Activated naive CD4-positive, alpha-beta T cell treated with anti-CD3 and anti-CD28 coated beads, Interleukin-2, amount 50 U/mL, for 72 hours (primary cell): Measurements from ENCODE around the gene TCTN1. TPM values are rescaled to one million over a fixed set of nuclear protein-coding genes. Genes with fewer than 3 reads are reported as not detected.

Source experiments
- ATAC-seq, 2 donors: fragments of 150-1000 bp; cut with Tn5 transposase; 2 replicates each; pipeline ENCODE4 v1.10.0; 2021; ENCODE audit warnings: mild to moderate bottlenecking in 2 of 2, moderate library complexity in 2 of 2
- DNase-seq, 2 donors: peaks; one replicate each; pipeline ENCODE4 v3.0.0; 2021 to 2022; ENCODE audit warnings: low spot score in 2 of 2
- H3K27ac Mint-ChIP-seq, 2 donors: one replicate each; pipeline ENCODE4 v1.8.0; 2022; ENCODE audit warnings: mild to moderate bottlenecking in 2 of 2, mixed read lengths in 2 of 2
- H3K36me3 Mint-ChIP-seq, 2 donors: one replicate each; pipeline ENCODE4 v1.8.0; 2022; ENCODE audit warnings: mixed read lengths in 2 of 2
- H3K9me3 Mint-ChIP-seq, 2 donors: one replicate each; pipeline ENCODE4 v1.8.0; 2022; ENCODE audit warnings: mixed read lengths in 2 of 2
- total RNA-seq, 2 donors: library from RNA; stranded (reverse); gene quantifications; one replicate each; pipeline ENCODE4 v1.2.3, GENCODE V29; 2022

TCTN1 gene
- total RNA-seq, 2 donors from 2014 or later = 3.3 to 10.4 TPM

GRCh38 chr12:110613071-110613770 lies 708 bp upstream of the TCTN1 start:
- H3K9me3 Mint-ChIP-seq = no peaks in the 10 kb centered on the region
- ATAC-seq (no peak), DNase-seq (no peak)
- no peaks in the 10 kb centered on the region for H3K36me3 Mint-ChIP-seq
- H3K27ac Mint-ChIP-seq = peak overlapping the region; percentile 81 to 88

GRCh38 chr12:110615171-110615570 lies 1.2 kb downstream of the TCTN1 start:
- ATAC-seq = no peak
- DNase-seq = no peak
- no peaks in the 10 kb centered on the region for H3K9me3 Mint-ChIP-seq
- H3K36me3 Mint-ChIP-seq = no peaks in the 10 kb centered on the region
- H3K27ac Mint-ChIP-seq = no peak overlapping the region

GRCh38 chr12:110616471-110617115 lies 2.7 kb downstream of the TCTN1 start:
- Mint-ChIP-seq H3K36me3 (no peaks in the 10 kb centered on the region), H3K9me3 (no peaks in the 10 kb centered on the region), H3K27ac (no peak overlapping the region)
- no peak for ATAC-seq
- DNase-seq = no peak

GRCh38 chr12:110619534-110619953 lies 5.6 kb downstream of the TCTN1 start:
- H3K9me3 Mint-ChIP-seq = no peaks in the 10 kb centered on the region
- H3K36me3 Mint-ChIP-seq = no peaks in the 10 kb centered on the region
- peak; percentile 91 to 92 for ATAC-seq
- H3K27ac Mint-ChIP-seq = peak overlapping the region in 1 of 2 donors; percentile 71
- peak in 1 of 2 donors; percentile 20 for DNase-seq

- Mint-ChIP-seq H3K36me3 (no peaks in the 10 kb centered on the region), H3K9me3 (no peaks in the 10 kb centered on the region), H3K27ac (no peak overlapping the region)
- DNase-seq (no peak), ATAC-seq (no peak)
Observed at GRCh38 chr12:110622582-110622981, 8.7 kb downstream of the TCTN1 start.

- H3K36me3 Mint-ChIP-seq = no peaks in the 10 kb centered on the region
- ATAC-seq (no peak), DNase-seq (no peak)
- H3K9me3 Mint-ChIP-seq = no peaks in the 10 kb centered on the region
- H3K27ac Mint-ChIP-seq = no peak overlapping the region
Observed at GRCh38 chr12:110627500-110628195, 13.7 kb downstream of the TCTN1 start.

- Mint-ChIP-seq H3K27ac (no peak overlapping the region), H3K36me3 (no peaks in the 10 kb centered on the region), H3K9me3 (no peaks in the 10 kb centered on the region)
- DNase-seq (no peak), ATAC-seq (peak in 1 of 2 donors; percentile 38)
Observed at GRCh38 chr12:110635055-110635454, 21.1 kb downstream of the TCTN1 start.

- no peak overlapping the region for H3K27ac Mint-ChIP-seq
- DNase-seq (no peak), ATAC-seq (no peak)
- no peaks in the 10 kb centered on the region for H3K9me3 Mint-ChIP-seq
- no peaks in the 10 kb centered on the region for H3K36me3 Mint-ChIP-seq
Observed at GRCh38 chr12:110636516-110636915, 22.6 kb downstream of the TCTN1 start.

GRCh38 chr12:110637869-110638441 lies 24.0 kb downstream of the TCTN1 start:
- DNase-seq (no peak), ATAC-seq (no peak)
- peak overlapping the region in 1 of 2 donors; percentile 13 for H3K27ac Mint-ChIP-seq
- no peaks in the 10 kb centered on the region for H3K36me3 Mint-ChIP-seq
- no peaks in the 10 kb centered on the region for H3K9me3 Mint-ChIP-seq

- H3K9me3 Mint-ChIP-seq = no peaks in the 10 kb centered on the region
- DNase-seq = no peak
- no peak overlapping the region for H3K27ac Mint-ChIP-seq
- no peak for ATAC-seq
- H3K36me3 Mint-ChIP-seq = no peaks in the 10 kb centered on the region
Observed at GRCh38 chr12:110638796-110639195, 24.9 kb downstream of the TCTN1 start.

- Mint-ChIP-seq H3K36me3 (no peaks in the 10 kb centered on the region), H3K27ac (no peak overlapping the region), H3K9me3 (no peaks in the 10 kb centered on the region)
- ATAC-seq (no peak), DNase-seq (no peak)
Observed at GRCh38 chr12:110639336-110640141, 25.6 kb downstream of the TCTN1 start.

GRCh38 chr12:110640275-110641025 lies 26.5 kb downstream of the TCTN1 start:
- Mint-ChIP-seq H3K27ac (no peak overlapping the region), H3K36me3 (no peaks in the 10 kb centered on the region)
- ATAC-seq = no peak

GRCh38 chr12:110641521-110641920 lies 27.6 kb downstream of the TCTN1 start:
- Mint-ChIP-seq H3K27ac (no peak overlapping the region), H3K9me3 (no peaks in the 10 kb centered on the region), H3K36me3 (no peaks in the 10 kb centered on the region)
- ATAC-seq (no peak), DNase-seq (no peak)

More at GRCh38 chr12:110640275-110641025, 26.5 kb downstream of the TCTN1 start:
- no peaks in the 10 kb centered on the region for H3K9me3 Mint-ChIP-seq
- DNase-seq = no peak

GRCh38 chr12:110647631-110648040 lies 33.7 kb downstream of the TCTN1 start:
- DNase-seq = peak in 1 of 2 donors; percentile 9
- H3K36me3 Mint-ChIP-seq = no peaks in the 10 kb centered on the region
- ATAC-seq = peak; percentile 60 to 93

GRCh38 chr12:110649341-110649847 lies 35.5 kb downstream of the TCTN1 start:
- Mint-ChIP-seq H3K27ac (no peak overlapping the region), H3K36me3 (no peaks in the 10 kb centered on the region), H3K9me3 (no peaks in the 10 kb centered on the region)
- DNase-seq (no peak), ATAC-seq (no peak)

More at GRCh38 chr12:110647631-110648040, 33.7 kb downstream of the TCTN1 start:
- peak overlapping the region; percentile 19 to 46 for H3K27ac Mint-ChIP-seq
- H3K9me3 Mint-ChIP-seq = no peaks in the 10 kb centered on the region
